ENCODE measurements around the gene PCGF3. TPM values are rescaled to one million over a fixed set of nuclear protein-coding genes. Genes with fewer than 3 reads are reported as not detected.
A peak's percentile ranks its signal among the peaks of the same experiment; 100 is the strongest.
"Not testable (repeated sequence)": the region's sequence is repeated elsewhere in the genome, so short reads cannot be mapped to it uniquely, and the experiment has no call there.

The PCGF3 gene
- total and polyA plus RNA-seq, 9 of the 15 experiments (the other 6 are each of a cell fraction or from before 2014, with no cell fraction given): 2.6 to 46.1 (median 20.3) TPM

DNA sequence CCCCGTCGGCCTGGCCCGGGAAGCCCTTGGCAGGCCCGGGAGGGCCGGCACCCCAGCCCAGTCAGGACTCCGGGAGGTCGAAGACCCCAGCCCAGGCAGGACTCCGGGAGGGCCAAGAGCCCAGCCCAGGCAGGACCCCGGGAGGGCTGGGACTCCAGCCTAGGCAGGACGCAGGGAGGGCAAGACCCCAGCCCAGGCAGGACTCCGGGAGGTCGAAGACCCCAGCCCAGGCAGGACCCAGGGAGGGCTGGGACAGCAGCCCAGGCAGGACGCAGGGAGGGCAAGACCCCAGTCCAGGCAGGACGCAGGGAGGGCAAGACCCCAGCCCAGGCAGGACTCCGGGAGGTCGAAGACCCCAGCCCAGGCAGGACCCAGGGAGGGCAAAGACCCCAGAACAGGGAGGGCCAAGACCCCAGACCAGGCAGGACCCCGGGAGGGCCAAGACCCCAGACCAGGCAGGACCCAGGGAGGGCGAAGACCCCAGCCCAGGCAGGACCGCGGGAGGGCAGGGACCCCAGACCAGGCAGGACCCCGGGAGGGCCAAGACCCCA, 526 bp downstream of the PCGF3 start:
- CTCF ChIA-PET (ENCODE audit: low intra/inter-chr PET ratio): not testable (repeated sequence)
- peak overlapping the region; percentile 74 for H2AFZ ChIP-seq (ENCODE audit: low read depth, low read length)

More for the DNA sequence above, 526 bp downstream of the PCGF3 start:
- Histone ChIP-seq H3K79me2 (ENCODE audit: control insufficient read depth, insufficient read depth, low read length) (peaks cover 50% of the 10 kb centered on the region), H3K36me3 (ENCODE audit: control insufficient read depth, insufficient read depth, low read length) (peaks cover 19% of the 10 kb centered on the region; the same call in 2 of the 3 replicates), H3K27ac (ENCODE audit: extremely low read depth, low read depth, low read length) (peak overlapping the region; percentile 83), H3K4me1 (replicated peaks in 1 of 2; ENCODE audit: control insufficient read depth in 2 of 2, insufficient read depth in 2 of 2, low read length in 2 of 2) (peaks cover 23 to 68% of the 10 kb centered on the region in 2 experiments; a peak in 4 of 5 replicates), H3K9ac (ENCODE audit: insufficient read depth in 1 of 2, low read depth in 2 of 2, low read length in 2 of 2) (peak overlapping the region; percentile 98 to 99), H3K4me2 (ENCODE audit: insufficient read depth, low read length) (peak overlapping the region; percentile 84), H3K4me3 (peak overlapping the region; percentile 77)
- in situ Hi-C loops (cut with MboI); H3K27me3 ChIP-seq (ENCODE audit: control insufficient read depth in 2 of 2, insufficient read depth in 2 of 2, low read length in 2 of 2); ATAC-seq; DNase-seq (ENCODE audit: extremely low read depth in 1 of 4, low spot score in 3 of 4); H3K9me3 ChIP-seq (replicated peaks; ENCODE audit: control insufficient read depth, insufficient read depth, low read depth, low read length); BruUV-seq (replicated peaks); FAIRE-seq; intact Hi-C loops (cut with micrococcal nuclease); H3K9me1 ChIP-seq (ENCODE audit: control insufficient read depth, insufficient read depth, low read length); POLR2A ChIA-PET; H4K20me1 ChIP-seq (replicated peaks; ENCODE audit: control insufficient read depth, insufficient read depth, low read length); TF ChIP-seq JUN (IDR thresholded peaks at IDR 0.05; ENCODE audit: borderline replicate concordance, low read depth, low read length): not testable (repeated sequence)
- WGBS (ENCODE audit: insufficient coverage, low coverage, missing lambda C conversion rate): 3% methylated on average over 13 of the region's 21 CpGs
- TF ChIP-seq JUN (CRISPR knock-in tag; IDR thresholded peaks at IDR 0.05; ENCODE audit: borderline replicate concordance) (0 out of 2 replicates have a peak, but pooled peaks have one; percentile 67), RBFOX2 (IDR thresholded peaks at IDR 0.05; ENCODE audit: low read depth, low read length) (peak; percentile 61), ETV5 (CRISPR knock-in tag; IDR thresholded peaks at IDR 0.05; ENCODE audit: low read depth) (0 out of 2 replicates have a peak, but pooled peaks have one; percentile 0), ZBTB7A (IDR thresholded peaks at IDR 0.05; ENCODE audit: borderline replicate concordance, control insufficient read depth, low read depth, low read length) (peak; percentile 69; the same call in 1 of the 2 replicates), NR1H2 (CRISPR knock-in tag; IDR thresholded peaks at IDR 0.05) (0 out of 2 replicates have a peak, but pooled peaks have one; percentile 32), POLR2G (IDR thresholded peaks at IDR 0.05; ENCODE audit: low read depth, low read length) (peak; percentile 49)

All from K562 (cell line).